Rectal smooth muscle tissue (tissue), 1 donor: ENCODE measurements around the gene EPHB3.
A peak's percentile ranks its signal among the peaks of the same experiment; 100 is the strongest.

Experiments
- H3K27ac ChIP-seq: one replicate; pipeline ENCODE4 v1.7.0; 2013; ENCODE audit warnings: low read depth, low read length, inconsistent platforms
- H3K27me3 ChIP-seq: one replicate; pipeline ENCODE4 v1.7.0; 2013; ENCODE audit warnings: low read length; ENCODE audit not compliant: control insufficient read depth, insufficient read depth
- H3K36me3 ChIP-seq: one replicate; pipeline ENCODE4 v1.7.0; 2013; ENCODE audit warnings: low read length; ENCODE audit not compliant: control insufficient read depth, insufficient read depth
- H3K4me1 ChIP-seq: one replicate; pipeline ENCODE4 v1.7.0; 2013; ENCODE audit warnings: low read length; ENCODE audit not compliant: control insufficient read depth, insufficient read depth
- H3K4me3 ChIP-seq: one replicate; pipeline ENCODE4 v1.7.0; 2013; ENCODE audit warnings: low read length
- H3K9ac ChIP-seq: one replicate; pipeline ENCODE4 v1.7.0; 2013; ENCODE audit warnings: low read length

The EPHB3 gene

GRCh38 chr3:184579513-184579912, 17.9 kb downstream of the EPHB3 start:
- no peak overlapping the region for H3K27ac ChIP-seq
- H3K4me1 ChIP-seq, result peaks cover 7% of the 10 kb centered on the region
- H3K36me3 ChIP-seq, result peaks cover 12% of the 10 kb centered on the region

GRCh38 chr3:184580376-184580775, 18.8 kb downstream of the EPHB3 start:
- Histone ChIP-seq H3K9ac (no peak overlapping the region), H3K4me3 (no peak overlapping the region), H3K27ac (no peak overlapping the region), H3K27me3 (no peaks in the 10 kb centered on the region), H3K4me1 (peaks cover 4% of the 10 kb centered on the region), H3K36me3 (peaks cover 12% of the 10 kb centered on the region)

More at GRCh38 chr3:184579513-184579912, 17.9 kb downstream of the EPHB3 start:
- Histone ChIP-seq H3K9ac (no peak overlapping the region), H3K4me3 (no peak overlapping the region), H3K27me3 (no peaks in the 10 kb centered on the region)

- no peaks in the 10 kb centered on the region for H3K27me3 ChIP-seq
- H3K27ac ChIP-seq, result no peak overlapping the region
These were observed 19.8 kb downstream of the EPHB3 start for GRCh38 chr3:184581331-184581855.

GRCh38 chr3:184582646-184583577, 21.3 kb downstream of the EPHB3 start:
- Histone ChIP-seq H3K27ac (peak overlapping the region; percentile 87), H3K4me3 (peak overlapping the region; percentile 67), H3K27me3 (no peaks in the 10 kb centered on the region), H3K4me1 (peaks cover 4% of the 10 kb centered on the region), H3K9ac (peak overlapping the region; percentile 80), H3K36me3 (no peaks in the 10 kb centered on the region)

More at GRCh38 chr3:184581331-184581855, 19.8 kb downstream of the EPHB3 start:
- no peak overlapping the region for H3K9ac ChIP-seq
- H3K4me1 ChIP-seq, result peaks cover 4% of the 10 kb centered on the region
- H3K4me3 ChIP-seq, result no peak overlapping the region
- peaks cover 9% of the 10 kb centered on the region for H3K36me3 ChIP-seq

GRCh38 chr3:184583578-184584451, 22.2 kb downstream of the EPHB3 start:
- no peak overlapping the region for H3K9ac ChIP-seq
- peak overlapping the region; percentile 67 for H3K4me3 ChIP-seq
- H3K27ac ChIP-seq, result peak overlapping the region; percentile 87
- H3K36me3 ChIP-seq, result no peaks in the 10 kb centered on the region
- peaks cover 4% of the 10 kb centered on the region for H3K4me1 ChIP-seq
- no peaks in the 10 kb centered on the region for H3K27me3 ChIP-seq

DNA sequence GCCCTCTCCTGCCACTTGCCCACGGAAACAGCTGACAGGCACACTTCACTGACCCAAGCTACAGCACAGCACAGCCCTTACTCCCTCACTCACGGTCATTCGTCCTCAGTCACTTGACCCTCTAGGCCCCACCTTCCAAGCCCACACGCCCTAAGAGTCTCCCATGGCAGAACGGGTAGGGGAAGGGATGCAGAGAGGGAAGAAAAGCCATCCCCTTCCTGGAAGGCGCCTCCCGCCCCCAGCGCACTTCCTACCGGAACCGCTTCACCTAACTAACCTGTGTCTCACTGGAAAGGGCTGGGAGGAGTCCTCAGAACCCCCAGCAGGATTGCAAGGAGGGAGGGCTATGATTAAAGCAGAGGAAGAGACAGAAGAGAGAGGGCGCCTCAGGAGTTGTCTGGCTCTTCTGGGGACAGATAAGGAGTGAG, 22.9 kb downstream of the EPHB3 start:
- Histone ChIP-seq H3K27ac (peak overlapping the region; percentile 87), H3K9ac (no peak overlapping the region), H3K36me3 (no peaks in the 10 kb centered on the region), H3K4me3 (peak overlapping the region; percentile 50), H3K4me1 (peaks cover 4% of the 10 kb centered on the region), H3K27me3 (no peaks in the 10 kb centered on the region)

DNA sequence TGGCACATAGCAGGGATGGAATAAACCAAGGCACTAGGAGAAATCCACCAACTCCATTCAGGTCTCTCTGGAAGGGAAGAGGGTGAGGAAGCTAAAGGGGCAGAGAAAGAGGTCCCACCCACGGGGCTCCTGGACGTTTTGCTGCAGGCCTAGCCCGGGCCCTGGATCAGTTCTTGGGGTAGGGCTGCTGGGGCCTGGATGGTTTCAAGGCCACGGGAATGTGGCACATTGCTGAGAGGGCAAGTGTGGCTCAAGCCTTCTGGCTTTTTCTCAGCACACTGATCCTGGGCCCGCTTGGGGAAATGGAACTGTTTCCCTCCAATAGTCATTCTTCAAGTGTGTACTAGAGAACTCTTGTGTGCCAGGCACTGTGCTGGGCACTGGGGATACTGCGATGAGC, 24.0 kb downstream of the EPHB3 start:
- Histone ChIP-seq H3K4me1 (peaks cover 4% of the 10 kb centered on the region), H3K27me3 (no peaks in the 10 kb centered on the region), H3K9ac (no peak overlapping the region), H3K36me3 (no peaks in the 10 kb centered on the region), H3K27ac (no peak overlapping the region), H3K4me3 (no peak overlapping the region)

GRCh38 chr3:184586851-184587250, 25.3 kb downstream of the EPHB3 start:
- Histone ChIP-seq H3K4me1 (peaks cover 4% of the 10 kb centered on the region), H3K9ac (no peak overlapping the region), H3K27ac (no peak overlapping the region), H3K36me3 (no peaks in the 10 kb centered on the region), H3K4me3 (no peak overlapping the region), H3K27me3 (no peaks in the 10 kb centered on the region)

DNA sequence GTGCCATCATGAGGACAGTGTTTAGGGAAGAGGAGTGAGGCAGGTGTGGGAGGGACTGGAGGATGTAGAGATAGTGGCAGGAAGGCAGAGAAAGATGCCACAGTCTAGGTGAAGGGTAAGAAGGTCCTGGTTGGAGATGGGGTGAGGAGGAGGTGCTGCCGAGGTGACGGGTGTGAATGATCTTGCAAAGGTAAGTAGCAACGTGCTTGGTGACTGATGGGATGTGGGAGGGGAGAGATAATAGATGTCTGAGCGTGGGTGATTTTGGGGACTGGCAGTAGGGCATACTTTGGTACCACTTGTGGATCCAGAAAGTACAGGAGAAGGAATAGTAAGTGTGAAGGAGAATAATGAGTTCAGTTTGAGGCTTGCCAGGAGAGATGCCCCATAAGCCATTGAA, 27.2 kb downstream of the EPHB3 start:
- Histone ChIP-seq H3K36me3 (no peaks in the 10 kb centered on the region), H3K27ac (no peak overlapping the region), H3K4me3 (no peak overlapping the region), H3K27me3 (no peaks in the 10 kb centered on the region), H3K9ac (no peak overlapping the region), H3K4me1 (peaks cover 4% of the 10 kb centered on the region)

DNA sequence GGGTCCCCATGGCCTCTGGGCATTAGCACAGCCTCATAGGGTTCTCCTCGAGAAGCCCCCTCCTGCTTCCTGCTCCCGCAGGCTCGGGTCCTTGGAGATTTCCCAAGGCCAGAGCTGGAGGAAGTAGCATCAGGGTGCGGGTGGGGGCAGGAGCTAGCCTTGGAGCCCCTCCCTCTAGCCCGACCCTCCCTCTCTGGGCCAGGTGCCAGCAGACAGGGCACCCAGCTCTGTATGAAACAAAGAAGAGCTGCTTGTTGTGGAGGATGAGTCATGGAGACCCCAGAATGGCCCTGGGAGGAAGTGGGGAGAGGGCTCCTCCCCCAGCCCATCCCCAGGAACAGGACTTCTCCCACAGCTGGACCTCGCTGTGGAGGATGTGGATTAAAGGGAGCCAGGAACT, 29.2 kb downstream of the EPHB3 start:
- peaks cover 4% of the 10 kb centered on the region for H3K4me1 ChIP-seq
- H3K27me3 ChIP-seq, result no peaks in the 10 kb centered on the region
- no peak overlapping the region for H3K27ac ChIP-seq
- no peak overlapping the region for H3K4me3 ChIP-seq
- H3K9ac ChIP-seq, result no peak overlapping the region
- no peaks in the 10 kb centered on the region for H3K36me3 ChIP-seq

DNA sequence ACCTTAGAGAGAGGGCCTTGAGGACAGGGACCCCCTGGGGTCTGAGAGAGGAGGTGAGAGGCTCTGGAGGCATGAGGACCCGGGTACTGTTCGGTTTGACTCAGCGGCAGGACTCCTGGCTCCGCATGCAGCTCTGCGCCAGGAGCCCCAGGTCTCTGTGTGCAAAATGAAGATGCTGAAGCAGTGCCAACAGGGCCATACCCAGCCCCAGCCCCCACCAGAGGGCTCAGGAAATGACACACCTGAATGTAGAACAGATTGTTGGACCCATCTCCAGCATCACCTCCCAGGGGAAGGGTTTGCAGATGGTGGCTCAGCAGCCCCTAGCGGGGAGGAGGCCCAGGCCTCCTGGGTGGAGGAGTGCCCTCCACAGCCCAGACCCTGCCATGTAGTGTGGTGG, 30.2 kb downstream of the EPHB3 start:
- H3K4me1 ChIP-seq, result peaks cover 4% of the 10 kb centered on the region

More for the DNA sequence above, 30.2 kb downstream of the EPHB3 start:
- Histone ChIP-seq H3K27ac (no peak overlapping the region), H3K36me3 (no peaks in the 10 kb centered on the region), H3K9ac (no peak overlapping the region), H3K4me3 (no peak overlapping the region), H3K27me3 (no peaks in the 10 kb centered on the region)
